Measurements from ENCODE around the gene IGFBP6. TPM values are rescaled to one million over a fixed set of nuclear protein-coding genes. Genes with fewer than 3 reads are reported as not detected.

Gene IGFBP6
- total and polyA plus RNA-seq, 9 of the 15 experiments (the other 6 are each of a cell fraction or from before 2014, with no cell fraction given) = 0.15 to 1.4 (median 0.54) TPM

DNA sequence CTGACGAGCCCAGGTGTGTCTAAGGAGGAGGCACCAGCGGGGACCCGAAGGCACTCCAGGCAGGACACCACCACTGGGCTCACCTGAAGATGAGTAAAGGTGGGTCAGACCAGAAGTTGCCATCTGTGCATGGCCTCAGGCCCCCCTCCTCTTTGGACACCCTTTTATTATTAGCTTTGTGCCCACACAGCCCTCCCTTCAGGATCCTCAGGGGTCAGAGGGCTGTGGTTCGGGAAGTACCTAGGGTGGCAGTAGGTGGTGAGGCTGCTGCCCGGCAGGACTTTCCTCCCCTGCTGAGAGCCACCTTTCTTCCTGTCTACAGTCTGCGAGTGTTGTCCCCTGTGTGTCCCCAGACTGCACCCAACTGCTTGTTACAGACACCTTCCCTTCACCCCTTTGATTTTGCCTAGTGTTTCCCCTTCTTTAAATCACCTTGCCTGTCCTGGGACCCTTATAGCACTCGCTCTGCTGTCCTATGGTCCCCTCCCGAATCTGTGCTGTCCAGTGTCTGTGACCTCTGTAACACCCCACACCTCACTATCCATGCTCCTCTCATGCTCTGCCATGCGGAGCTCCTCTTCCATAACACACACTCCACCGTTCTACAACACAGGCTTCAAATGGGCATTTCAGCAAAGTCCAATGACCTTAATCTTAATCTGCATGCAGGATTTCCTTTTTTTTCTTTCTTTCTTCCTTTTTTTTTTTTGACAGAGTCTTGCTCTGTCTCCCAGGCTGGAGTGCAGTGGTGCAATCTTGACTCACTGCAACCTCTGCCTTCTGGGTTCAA lies 31.5 kb downstream of the IGFBP6 start (continued):
- TF ChIP-seq FIP1L1 (IDR thresholded peaks at IDR 0.05; ENCODE audit: low read depth, low read length, poor library complexity, severe bottlenecking) (no peak), HINFP (tag; conservative IDR thresholded peaks at IDR 0.05; ENCODE audit: low read depth) (no peak), RREB1 (CRISPR knock-in tag; IDR thresholded peaks at IDR 0.05) (no peak), GATA2 (CRISPR knock-in tag; IDR thresholded peaks at IDR 0.05) (no peak)
- TF ChIP-seq, protein P1, sequence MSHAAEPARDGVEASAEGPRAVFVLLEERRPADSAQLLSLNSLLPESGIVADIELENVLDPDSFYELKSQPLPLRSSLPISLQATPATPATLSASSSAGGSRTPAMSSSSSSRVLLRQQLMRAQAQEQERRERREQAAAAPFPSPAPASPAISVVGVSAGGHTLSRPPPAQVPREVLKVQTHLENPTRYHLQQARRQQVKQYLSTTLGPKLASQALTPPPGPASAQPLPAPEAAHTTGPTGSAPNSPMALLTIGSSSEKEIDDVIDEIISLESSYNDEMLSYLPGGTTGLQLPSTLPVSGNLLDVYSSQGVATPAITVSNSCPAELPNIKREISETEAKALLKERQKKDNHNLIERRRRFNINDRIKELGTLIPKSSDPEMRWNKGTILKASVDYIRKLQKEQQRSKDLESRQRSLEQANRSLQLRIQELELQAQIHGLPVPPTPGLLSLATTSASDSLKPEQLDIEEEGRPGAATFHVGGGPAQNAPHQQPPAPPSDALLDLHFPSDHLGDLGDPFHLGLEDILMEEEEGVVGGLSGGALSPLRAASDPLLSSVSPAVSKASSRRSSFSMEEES (CRISPR knock-in tag; IDR thresholded peaks at IDR 0.05) = no peak
